ENCODE measurements around the gene RIIAD1.

DNA sequence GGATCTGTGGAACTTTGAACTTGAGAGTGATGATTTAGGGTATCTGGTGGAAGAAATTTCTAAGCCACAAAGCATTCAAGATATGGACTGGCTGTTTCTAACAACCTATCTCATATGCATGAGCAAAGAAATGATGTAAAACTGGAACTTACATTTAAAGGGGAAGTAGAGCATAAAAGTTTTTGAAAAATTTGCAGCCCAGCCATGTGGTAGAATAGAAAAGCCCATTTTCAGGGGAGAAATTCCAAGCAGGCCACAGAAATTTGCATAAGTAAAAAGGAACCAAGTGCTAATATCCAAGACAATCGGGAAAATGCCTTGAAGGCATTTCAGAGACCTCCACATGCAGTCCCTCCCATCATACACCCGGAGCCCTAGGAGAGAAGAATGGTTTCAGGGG is 15.7 kb downstream of the RIIAD1 start:
- TF ChIP-seq ELF4 (IDR thresholded peaks at IDR 0.05) (no peak), ZNF384 (IDR thresholded peaks at IDR 0.05) (no peak), SP1 (IDR thresholded peaks at IDR 0.05) (no peak), ARNT (IDR thresholded peaks at IDR 0.05) (no peak), NFRKB (IDR thresholded peaks at IDR 0.05) (no peak)

All from HEK293T (cell line).